Caco-2 (cell line): Measurements from ENCODE around the gene VGLL3. TPM values are rescaled to one million over a fixed set of nuclear protein-coding genes. Genes with fewer than 3 reads are reported as not detected.

ENCODE experiments used
- BruUV-seq: library from RNA; stranded (reverse); fragments of 400-500 nt; replicated peaks from 2 replicates; lab custom pipeline; 2021; lab: Mats Ljungman, UMichigan
- CTCF ChIA-PET: fragments of 300-600 bp; sonication (Branson Sonifier 250); formaldehyde crosslinking; loops from one replicate; lab custom pipeline; 2022; ENCODE audit warnings: antibody characterized with exemption; lab: Charles Lee
- POLR2A ChIA-PET: fragments of 300-600 bp; sonication (Branson Sonifier 250); formaldehyde crosslinking; loops from one replicate; lab custom pipeline; 2022; ENCODE audit warnings: antibody characterized with exemption; lab: Charles Lee
- DNase-seq, 2 experiments: peaks; one replicate each; pipeline versions ENCODE4 v3.0.0 to v3.0.0-alpha.2; 2020 to 2022
- H3K27me3 ChIP-seq: replicated peaks from 2 replicates; pipeline ENCODE4 v1.6.0; 2011; ENCODE audit warnings: low read length; ENCODE audit not compliant: control insufficient read depth, insufficient read depth
- H3K36me3 ChIP-seq: 2 replicates; pipeline ENCODE4 v1.5.1; 2011; ENCODE audit warnings: low read length; ENCODE audit not compliant: control insufficient read depth, insufficient read depth
- H3K4me1 ChIP-seq: fragments of 250-450 bp; sonication (Bioruptor Pico); 2 replicates; pipeline ENCODE4 v1.5.1; 2020; ENCODE audit warnings: mild to moderate bottlenecking
- H3K4me3 ChIP-seq: 2 replicates; pipeline ENCODE4 v1.5.1; 2011; ENCODE audit warnings: low read depth, mild to moderate bottlenecking, control low read depth, low read length
- H3K9me3 ChIP-seq: fragments of 250-450 bp; sonication (Bioruptor Pico); 2 replicates; pipeline ENCODE4 v1.5.1; 2020; ENCODE audit warnings: mild to moderate bottlenecking, moderate library complexity
- H3K27ac Mint-ChIP-seq: one replicate; pipeline ENCODE4 v1.8.0; 2022; ENCODE audit warnings: mixed read lengths; ENCODE audit not compliant: unreplicated experiment
- H3K27me3 Mint-ChIP-seq: one replicate; pipeline ENCODE4 v1.8.0; 2022; ENCODE audit warnings: mixed read lengths; ENCODE audit not compliant: insufficient read depth, unreplicated experiment
- H3K36me3 Mint-ChIP-seq: one replicate; pipeline ENCODE4 v1.8.0; 2022; ENCODE audit warnings: mild to moderate bottlenecking, mixed read lengths; ENCODE audit not compliant: insufficient read depth, unreplicated experiment
- H3K4me1 Mint-ChIP-seq: one replicate; pipeline ENCODE4 v1.8.0; 2022; ENCODE audit warnings: low read depth, mixed read lengths; ENCODE audit not compliant: unreplicated experiment
- H3K4me3 Mint-ChIP-seq: one replicate; pipeline ENCODE4 v1.8.0; 2022; ENCODE audit warnings: mild to moderate bottlenecking, moderate library complexity, mixed read lengths; ENCODE audit not compliant: unreplicated experiment
- H3K9me3 Mint-ChIP-seq: one replicate; pipeline ENCODE4 v1.8.0; 2022; ENCODE audit warnings: mixed read lengths; ENCODE audit not compliant: unreplicated experiment
- intact Hi-C: fragments of 100-400 bp; cut with micrococcal nuclease; formaldehyde crosslinking; loops from one replicate; pipeline ENCODE4 v1.10.0; 2022; ENCODE audit not compliant: unreplicated experiment
- total RNA-seq: library from RNA; stranded (reverse); gene quantifications from 2 replicates; pipeline ENCODE4 v1.2.3, GENCODE V29; 2022
- TF ChIP-seq, protein P1 (sequence below), 2 experiments: fragments of 200-600 bp in 1 of 2; IDR thresholded peaks; 1 replicate in 1 of 2; 2 replicates in 1 of 2; pipeline versions ENCODE4 v1.5.1 to v1.8.0; 2011 to 2022; ENCODE audit warnings: antibody characterized with exemption in 1 of 2, control low read depth in 1 of 2, inconsistent platforms in 1 of 2, low read depth in 1 of 2, low read length in 1 of 2, mild to moderate bottlenecking in 1 of 2, moderate library complexity in 1 of 2; ENCODE audit not compliant: insufficient read depth in 1 of 2, severe bottlenecking in 1 of 2, unreplicated experiment in 1 of 2

Gene VGLL3
- total RNA-seq, 1 experiment from 2014 or later, result 8.2 TPM

DNA sequence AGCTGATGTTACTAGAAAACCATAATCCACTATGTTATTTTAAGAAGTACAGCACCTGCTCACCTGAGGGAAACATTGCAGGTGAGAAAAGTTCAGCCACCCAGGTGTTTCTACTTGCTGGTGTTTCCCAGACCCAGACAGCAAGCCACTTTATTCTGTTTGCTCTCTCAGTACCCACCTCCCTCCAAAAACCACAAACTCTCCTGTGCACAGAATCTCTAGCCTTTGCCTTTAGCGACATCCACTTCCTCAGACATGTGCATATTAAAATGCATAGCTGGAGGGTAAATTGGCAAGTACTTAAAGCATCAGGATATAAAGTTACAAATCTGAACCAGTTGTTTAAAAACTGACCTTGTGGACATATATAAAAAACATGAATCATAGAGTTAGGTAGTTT is 36.7 kb downstream of the VGLL3 start:
- ChIA-PET CTCF (no interaction called here), POLR2A (no interaction called here)
- no peaks in the 10 kb centered on the region for H3K27me3 Mint-ChIP-seq
- no peaks in the 10 kb centered on the region for H3K36me3 ChIP-seq
- no peaks in the 10 kb centered on the region for H3K9me3 Mint-ChIP-seq
- no peak overlapping the region for H3K4me3 ChIP-seq
- H3K36me3 Mint-ChIP-seq, result no peaks in the 10 kb centered on the region
- BruUV-seq, result no TSS peak
- H3K27ac Mint-ChIP-seq, result no peak overlapping the region
- H3K4me3 Mint-ChIP-seq, result no peak overlapping the region
- TF ChIP-seq, protein P1, sequence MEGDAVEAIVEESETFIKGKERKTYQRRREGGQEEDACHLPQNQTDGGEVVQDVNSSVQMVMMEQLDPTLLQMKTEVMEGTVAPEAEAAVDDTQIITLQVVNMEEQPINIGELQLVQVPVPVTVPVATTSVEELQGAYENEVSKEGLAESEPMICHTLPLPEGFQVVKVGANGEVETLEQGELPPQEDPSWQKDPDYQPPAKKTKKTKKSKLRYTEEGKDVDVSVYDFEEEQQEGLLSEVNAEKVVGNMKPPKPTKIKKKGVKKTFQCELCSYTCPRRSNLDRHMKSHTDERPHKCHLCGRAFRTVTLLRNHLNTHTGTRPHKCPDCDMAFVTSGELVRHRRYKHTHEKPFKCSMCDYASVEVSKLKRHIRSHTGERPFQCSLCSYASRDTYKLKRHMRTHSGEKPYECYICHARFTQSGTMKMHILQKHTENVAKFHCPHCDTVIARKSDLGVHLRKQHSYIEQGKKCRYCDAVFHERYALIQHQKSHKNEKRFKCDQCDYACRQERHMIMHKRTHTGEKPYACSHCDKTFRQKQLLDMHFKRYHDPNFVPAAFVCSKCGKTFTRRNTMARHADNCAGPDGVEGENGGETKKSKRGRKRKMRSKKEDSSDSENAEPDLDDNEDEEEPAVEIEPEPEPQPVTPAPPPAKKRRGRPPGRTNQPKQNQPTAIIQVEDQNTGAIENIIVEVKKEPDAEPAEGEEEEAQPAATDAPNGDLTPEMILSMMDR (IDR thresholded peaks at IDR 0.05; ENCODE audit: insufficient read depth in 1 of 2, low read depth in 1 of 2, low read length in 1 of 2, severe bottlenecking in 1 of 2, unreplicated experiment in 1 of 2), result no peak
- intact Hi-C loops, result no loop called here
- H3K9me3 ChIP-seq, result no peaks in the 10 kb centered on the region
- H3K4me1 Mint-ChIP-seq, result peaks cover 15% of the 10 kb centered on the region
- DNase-seq, result no peak
- H3K4me1 ChIP-seq, result no peaks in the 10 kb centered on the region
- no peaks in the 10 kb centered on the region for H3K27me3 ChIP-seq

DNA sequence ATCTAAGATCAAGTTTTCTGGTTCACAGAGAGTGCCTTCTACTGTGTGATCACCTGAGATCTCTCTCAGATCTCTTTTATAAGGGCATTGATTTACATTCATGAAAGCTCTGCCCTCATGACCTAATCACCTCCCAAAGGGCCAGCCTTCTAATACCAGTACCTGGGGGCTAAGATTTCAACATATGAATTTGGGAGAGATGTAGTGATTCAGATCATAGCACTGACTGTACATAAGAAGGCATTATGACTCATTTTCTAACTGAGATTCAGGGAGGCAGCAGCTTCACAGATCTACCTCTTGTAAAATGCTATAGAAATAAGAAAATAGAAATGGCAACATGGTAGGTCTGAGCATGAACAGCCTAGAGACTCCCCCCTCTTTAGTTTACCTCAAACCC is 39.6 kb downstream of the VGLL3 start:
- no peaks in the 10 kb centered on the region for H3K9me3 Mint-ChIP-seq
- no peaks in the 10 kb centered on the region for H3K36me3 Mint-ChIP-seq

DNA sequence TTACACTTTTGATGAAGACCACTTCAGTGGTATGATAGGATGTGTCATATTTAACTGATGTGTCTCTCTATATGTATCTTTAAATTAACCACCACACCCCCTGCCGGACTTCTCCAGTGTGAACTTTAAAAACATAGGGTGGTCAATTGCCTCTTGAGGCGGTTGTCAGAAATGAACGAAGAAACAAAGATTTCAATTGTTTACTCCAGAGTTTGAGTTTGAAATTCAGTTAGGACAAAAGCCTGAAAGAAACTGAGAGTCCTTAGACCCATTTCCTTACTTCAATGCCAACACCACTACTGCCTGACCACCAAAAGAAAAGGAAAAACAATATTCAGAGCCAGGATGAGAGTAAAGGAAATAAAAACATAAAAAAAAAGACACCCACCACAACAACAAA is 40.2 kb downstream of the VGLL3 start:
- POLR2A ChIA-PET, result no interaction called here
- CTCF ChIA-PET, result no interaction called here
- no peaks in the 10 kb centered on the region for H3K9me3 Mint-ChIP-seq
- H3K4me3 Mint-ChIP-seq, result no peak overlapping the region
- no peak overlapping the region for H3K4me3 ChIP-seq
- H3K4me1 ChIP-seq, result no peaks in the 10 kb centered on the region
- TF ChIP-seq, protein P1 (IDR thresholded peaks at IDR 0.05; ENCODE audit: insufficient read depth in 1 of 2, low read depth in 1 of 2, low read length in 1 of 2, severe bottlenecking in 1 of 2, unreplicated experiment in 1 of 2), result no peak
- BruUV-seq, result no TSS peak
- no peak for DNase-seq
- intact Hi-C loops, result no loop called here
- no peaks in the 10 kb centered on the region for H3K27me3 ChIP-seq
- no peaks in the 10 kb centered on the region for H3K9me3 ChIP-seq
- peaks cover 15% of the 10 kb centered on the region for H3K4me1 Mint-ChIP-seq
- H3K36me3 ChIP-seq, result no peaks in the 10 kb centered on the region
- H3K27me3 Mint-ChIP-seq, result no peaks in the 10 kb centered on the region
- H3K36me3 Mint-ChIP-seq, result no peaks in the 10 kb centered on the region
- no peak overlapping the region for H3K27ac Mint-ChIP-seq

More for the DNA sequence above, 39.6 kb downstream of the VGLL3 start:
- ChIA-PET POLR2A (no interaction called here), CTCF (no interaction called here)
- H3K4me1 Mint-ChIP-seq, result peaks cover 15% of the 10 kb centered on the region
- H3K9me3 ChIP-seq, result no peaks in the 10 kb centered on the region
- no peak for DNase-seq
- BruUV-seq, result no TSS peak
- intact Hi-C loops, result no loop called here
- H3K4me3 Mint-ChIP-seq, result no peak overlapping the region
- H3K36me3 ChIP-seq, result no peaks in the 10 kb centered on the region
- no peak overlapping the region for H3K4me3 ChIP-seq
- H3K27ac Mint-ChIP-seq, result no peak overlapping the region
- TF ChIP-seq, protein P1 (IDR thresholded peaks at IDR 0.05; ENCODE audit: insufficient read depth in 1 of 2, low read depth in 1 of 2, low read length in 1 of 2, severe bottlenecking in 1 of 2, unreplicated experiment in 1 of 2), result no peak
- no peaks in the 10 kb centered on the region for H3K27me3 Mint-ChIP-seq
- H3K4me1 ChIP-seq, result no peaks in the 10 kb centered on the region
- no peaks in the 10 kb centered on the region for H3K27me3 ChIP-seq
